Fibroblast of lung (primary cell): ENCODE data around the gene GNGT1.

Experiments
- CTCF ChIP-seq, 2 donors: IDR thresholded peaks in 1 of 2; conservative IDR thresholded peaks in 1 of 2; 1 replicate in 1 of 2; 2 replicates in 1 of 2; pipeline ENCODE4 v1.5.1; 2011 to 2012; ENCODE audit warnings: low read length in 2 of 2, control low read depth in 1 of 2, inconsistent platforms in 1 of 2, low read depth in 1 of 2, mild to moderate bottlenecking in 1 of 2
- EZH2 ChIP-seq: IDR thresholded peaks from 2 replicates; pipeline ENCODE4 v1.5.1; 2012; ENCODE audit warnings: low read length, control low read depth, mild to moderate bottlenecking; ENCODE audit errors: missing control alignments

DNA sequence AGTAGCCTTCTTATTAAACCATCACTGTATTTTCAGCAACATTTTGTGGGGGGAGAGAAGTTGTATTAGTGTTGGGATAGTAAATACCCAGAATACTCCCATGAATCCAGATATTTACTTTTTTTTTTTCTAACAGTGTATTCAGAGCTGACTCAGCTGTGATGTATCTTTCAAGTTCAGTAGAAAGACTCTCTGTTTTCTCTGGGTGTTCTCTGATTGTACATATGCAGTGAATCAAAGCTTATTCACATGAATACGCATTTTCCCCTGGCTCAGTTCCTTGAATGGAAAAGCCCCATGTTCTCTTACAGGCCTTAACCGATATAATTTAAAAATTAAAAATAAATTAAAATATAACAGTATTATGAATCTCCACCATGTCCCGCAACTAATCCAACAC lies 17.1 kb upstream of the GNGT1 start:
- TF ChIP-seq EZH2, result no peak
- no peak for TF ChIP-seq CTCF (conservative IDR thresholded peaks at IDR 0.05 in 1 of 2, IDR thresholded peaks at IDR 0.05 in 1 of 2; ENCODE audit: low read depth in 1 of 2, low read length in 2 of 2)
